K562 (cell line): ENCODE results near the gene TMEM129.

Source experiments
- ARID2 ChIP-seq: fragments of 450-650 bp; IDR thresholded peaks from 2 replicates; pipeline ENCODE4 v1.6.1; 2017; ENCODE audit warnings: antibody characterized with exemption, mild to moderate bottlenecking
- ARNT ChIP-seq, 2 experiments: fragments of 450-650 bp; IDR thresholded peaks; 2 replicates each; pipeline ENCODE4 v1.6.1; 2016; ENCODE audit warnings: mild to moderate bottlenecking in 1 of 2
- CHCHD3 ChIP-seq: fragments of 250-450 bp; sonication (Bioruptor Pico); IDR thresholded peaks from 2 replicates; pipeline ENCODE4 v2.1.2; 2022; ENCODE audit warnings: mild to moderate bottlenecking
- CHD4 ChIP-seq: fragments of 200-600 bp; sonication (generic); IDR thresholded peaks from 3 replicates; pipeline ENCODE4 v1.6.1; 2012; ENCODE audit warnings: low read depth, mild to moderate bottlenecking, mixed read lengths, low read length, inconsistent platforms; ENCODE audit not compliant: insufficient read depth, insufficient replicate concordance, poor library complexity, severe bottlenecking
- DPF2 ChIP-seq: fragments of 450-650 bp; IDR thresholded peaks from 2 replicates; pipeline ENCODE4 v1.6.1; 2016
- HNRNPL ChIP-seq: fragments of 200-400 bp; formaldehyde crosslinking; IDR thresholded peaks from 2 replicates; pipeline ENCODE4 v1.6.1; 2017; ENCODE audit warnings: low read depth, mild to moderate bottlenecking, low read length
- JUNB ChIP-seq: fragments of 450-650 bp; formaldehyde crosslinking; conservative IDR thresholded peaks from 2 replicates; pipeline ENCODE4 v1.4.0; 2020; ENCODE audit warnings: mild to moderate bottlenecking
- NRF1 ChIP-seq, 2 experiments: fragments of 450-650 bp; IDR thresholded peaks in 1 of 2; conservative IDR thresholded peaks in 1 of 2; 2 replicates each; pipeline ENCODE4 v1.6.1; 2014; ENCODE audit warnings: mild to moderate bottlenecking in 2 of 2
- PRDM10 ChIP-seq: fragments of 450-650 bp; IDR thresholded peaks from 2 replicates; pipeline ENCODE4 v1.6.1; 2018; ENCODE audit not compliant: partially characterized antibody
- RBBP5 ChIP-seq: fragments of 200-600 bp; sonication (generic); IDR thresholded peaks from 2 replicates; pipeline ENCODE4 v1.6.1; 2012; ENCODE audit warnings: borderline replicate concordance, mild to moderate bottlenecking, low read length, control low read depth, inconsistent platforms; ENCODE audit not compliant: insufficient read depth, poor library complexity, severe bottlenecking
- RCOR1 ChIP-seq, 2 experiments: IDR thresholded peaks; 2 replicates each; pipeline ENCODE4 v1.6.1; 2012; ENCODE audit warnings: low read depth in 2 of 2, low read length in 2 of 2, borderline replicate concordance in 1 of 2, improper control_type of control experiment in 1 of 2
- TEAD4 ChIP-seq, 2 experiments: sonication (generic) in 1 of 2; formaldehyde crosslinking in 1 of 2; IDR thresholded peaks; 2 replicates each; pipeline versions ENCODE4 v1.6.1 to v1.8.0; 2012 to 2022; ENCODE audit warnings: borderline replicate concordance in 1 of 2, inconsistent platforms in 1 of 2, low read length in 1 of 2, mild to moderate bottlenecking in 1 of 2, missing genetic modification reagents in 1 of 2
- ZNF395 ChIP-seq: fragments of 200-800 bp; sonication (Bioruptor generic); IDR thresholded peaks from 2 replicates; pipeline ENCODE4 v1.6.1; 2017; ENCODE audit warnings: missing genetic modification characterization, missing compliant biosample characterization
- TF ChIP-seq, protein P1 (sequence below), 3 experiments: IDR thresholded peaks in 2 of 3; conservative IDR thresholded peaks in 1 of 3; 2 replicates each; pipeline ENCODE4 v1.5.1; 2011 to 2012; ENCODE audit warnings: low read length in 3 of 3, mild to moderate bottlenecking in 3 of 3, control low read depth in 2 of 3, improper control_type of control experiment in 1 of 3, inconsistent platforms in 1 of 3, low read depth in 1 of 3, mixed read lengths in 1 of 3, moderate library complexity in 1 of 3; ENCODE audit not compliant: insufficient read depth in 2 of 3

GRCh38 chr4:1766106-1767060 lies 45.3 kb upstream of the TMEM129 start:
- TF ChIP-seq, protein P1, sequence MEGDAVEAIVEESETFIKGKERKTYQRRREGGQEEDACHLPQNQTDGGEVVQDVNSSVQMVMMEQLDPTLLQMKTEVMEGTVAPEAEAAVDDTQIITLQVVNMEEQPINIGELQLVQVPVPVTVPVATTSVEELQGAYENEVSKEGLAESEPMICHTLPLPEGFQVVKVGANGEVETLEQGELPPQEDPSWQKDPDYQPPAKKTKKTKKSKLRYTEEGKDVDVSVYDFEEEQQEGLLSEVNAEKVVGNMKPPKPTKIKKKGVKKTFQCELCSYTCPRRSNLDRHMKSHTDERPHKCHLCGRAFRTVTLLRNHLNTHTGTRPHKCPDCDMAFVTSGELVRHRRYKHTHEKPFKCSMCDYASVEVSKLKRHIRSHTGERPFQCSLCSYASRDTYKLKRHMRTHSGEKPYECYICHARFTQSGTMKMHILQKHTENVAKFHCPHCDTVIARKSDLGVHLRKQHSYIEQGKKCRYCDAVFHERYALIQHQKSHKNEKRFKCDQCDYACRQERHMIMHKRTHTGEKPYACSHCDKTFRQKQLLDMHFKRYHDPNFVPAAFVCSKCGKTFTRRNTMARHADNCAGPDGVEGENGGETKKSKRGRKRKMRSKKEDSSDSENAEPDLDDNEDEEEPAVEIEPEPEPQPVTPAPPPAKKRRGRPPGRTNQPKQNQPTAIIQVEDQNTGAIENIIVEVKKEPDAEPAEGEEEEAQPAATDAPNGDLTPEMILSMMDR (IDR thresholded peaks at IDR 0.05 in 2 of 3, conservative IDR thresholded peaks at IDR 0.05 in 1 of 3; ENCODE audit: insufficient read depth in 2 of 3, low read depth in 1 of 3, low read length in 3 of 3) = no peak
- TF ChIP-seq RCOR1 (IDR thresholded peaks at IDR 0.05; ENCODE audit: borderline replicate concordance in 1 of 2, low read depth in 2 of 2, low read length in 2 of 2) = no peak
- TF ChIP-seq RBBP5 = no peak
- no peak for TF ChIP-seq ARID2
- TF ChIP-seq JUNB (CRISPR knock-in tag) = no peak
- TF ChIP-seq ZNF395 (CRISPR knock-in tag) = no peak
- no peak for TF ChIP-seq DPF2
- no peak for TF ChIP-seq HNRNPL
- no peak for TF ChIP-seq CHD4
- no peak for TF ChIP-seq ARNT (IDR thresholded peaks at IDR 0.05)
- TF ChIP-seq TEAD4 (IDR thresholded peaks at IDR 0.05; ENCODE audit: low read length) = no peak
- no peak for TF ChIP-seq TEAD4 (CRISPR knock-in tag; IDR thresholded peaks at IDR 0.05; ENCODE audit: borderline replicate concordance)
- no peak for TF ChIP-seq NRF1 (conservative IDR thresholded peaks at IDR 0.05 in 1 of 2, IDR thresholded peaks at IDR 0.05 in 1 of 2)
- TF ChIP-seq CHCHD3 (CRISPR knock-in tag) = no peak
- TF ChIP-seq PRDM10 = no peak
